Measurements from ENCODE around the gene DCST1. TPM values are rescaled to one million over a fixed set of nuclear protein-coding genes. Genes with fewer than 3 reads are reported as not detected.
A peak's percentile ranks its signal among the peaks of the same experiment; 100 is the strongest.

The DCST1 gene
- total and polyA plus RNA-seq, 2 donors: not detected

DNA sequence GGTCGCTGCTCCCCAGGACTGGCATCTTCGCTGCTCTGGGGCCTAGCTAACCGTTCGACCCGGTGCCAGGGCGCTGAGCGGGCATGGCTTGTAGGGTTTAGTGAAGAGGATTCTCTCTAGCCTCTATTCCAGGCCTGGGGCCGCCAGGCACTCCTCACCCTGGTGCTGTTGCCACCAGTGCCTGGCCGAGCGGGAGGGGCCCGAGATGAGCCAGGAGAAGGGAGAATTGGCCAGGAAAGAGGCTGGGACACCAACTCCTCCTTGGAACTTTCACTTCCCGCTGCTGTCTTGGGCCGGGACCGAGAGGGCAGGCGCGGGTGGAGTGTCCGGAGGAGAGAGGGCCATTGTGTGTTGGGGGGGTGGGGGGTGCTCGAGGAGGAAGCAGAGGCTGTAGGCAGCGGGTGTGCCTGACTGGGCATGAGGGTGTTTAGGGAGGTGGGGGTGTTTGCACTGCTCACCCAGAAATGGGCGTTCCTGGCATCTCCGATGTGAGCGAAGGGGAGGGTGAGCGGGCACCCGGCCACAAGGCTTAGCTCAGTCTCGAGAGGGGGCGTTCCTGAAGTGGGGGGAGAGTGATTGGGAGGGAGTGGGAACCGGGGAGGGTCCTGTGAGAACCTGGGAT, 18.3 kb downstream of the DCST1 start:
- Histone ChIP-seq H3K36me3 (ENCODE audit: insufficient read depth) (no peaks in the 10 kb centered on the region), H3K4me1 (ENCODE audit: insufficient read depth) (no peaks in the 10 kb centered on the region), H3K4me3 (ENCODE audit: low read depth, low read length) (peak overlapping the region; percentile 76), H3K27ac (ENCODE audit: low read depth) (peak overlapping the region; percentile 79)
- WGBS: 2% methylated on average over 27 of the region's 27 CpGs
- DNase-seq (ENCODE audit: extremely low spot score): no peak

DNA sequence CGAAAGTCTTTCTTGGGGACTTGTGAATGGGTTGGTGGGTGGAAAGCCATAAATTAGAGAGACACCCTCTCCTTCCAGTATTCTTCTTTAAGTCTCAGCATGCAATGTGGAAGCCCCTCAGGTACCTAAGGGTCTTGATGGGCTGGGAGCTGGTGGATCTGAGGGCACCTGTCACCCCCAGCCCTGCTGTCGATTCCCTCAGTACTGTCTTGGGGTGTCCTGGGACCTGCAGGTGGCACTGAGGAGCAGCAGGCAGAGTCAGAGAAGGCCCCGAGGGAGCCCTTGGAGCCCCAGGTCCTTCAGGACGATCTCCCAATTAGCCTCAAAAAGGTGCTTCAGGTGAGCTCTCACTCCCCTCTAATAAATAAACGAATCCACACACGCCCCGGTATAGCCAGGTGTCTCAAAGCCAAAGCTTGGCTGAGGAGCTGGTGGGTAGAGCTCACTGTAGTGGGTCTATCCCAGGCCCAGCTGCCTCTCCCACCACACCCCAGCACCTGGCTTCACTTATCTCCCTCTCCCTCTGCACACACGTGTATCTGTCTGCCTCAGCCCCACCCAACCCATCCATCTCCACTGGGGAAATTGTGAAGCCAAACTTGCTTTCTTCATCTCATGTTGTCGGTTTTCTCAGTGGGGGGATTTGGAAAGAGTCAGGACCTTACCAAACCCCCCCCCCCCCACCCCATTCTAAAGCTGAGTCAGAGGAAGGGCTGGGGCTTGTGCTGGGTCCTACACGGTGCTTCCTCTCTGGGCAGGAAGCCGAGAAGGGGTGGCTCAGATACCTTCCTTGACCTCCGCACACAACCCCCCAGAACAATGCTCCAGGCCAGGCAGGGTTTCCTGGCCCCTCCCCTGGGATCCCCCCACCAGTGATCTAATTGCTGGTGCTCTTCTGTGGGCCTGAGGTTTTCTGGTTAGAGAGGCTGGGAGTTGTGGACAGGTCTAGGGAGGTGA, 19.1 kb downstream of the DCST1 start:
- Histone ChIP-seq H3K36me3 (ENCODE audit: insufficient read depth) (no peaks in the 10 kb centered on the region), H3K4me1 (ENCODE audit: insufficient read depth) (no peaks in the 10 kb centered on the region), H3K27ac (ENCODE audit: low read depth) (no peak overlapping the region), H3K4me3 (ENCODE audit: low read depth, low read length) (peak overlapping the region; percentile 76)
- no peak for DNase-seq (ENCODE audit: extremely low spot score)
- WGBS: 57% methylated on average over 12 of the region's 12 CpGs

DNA sequence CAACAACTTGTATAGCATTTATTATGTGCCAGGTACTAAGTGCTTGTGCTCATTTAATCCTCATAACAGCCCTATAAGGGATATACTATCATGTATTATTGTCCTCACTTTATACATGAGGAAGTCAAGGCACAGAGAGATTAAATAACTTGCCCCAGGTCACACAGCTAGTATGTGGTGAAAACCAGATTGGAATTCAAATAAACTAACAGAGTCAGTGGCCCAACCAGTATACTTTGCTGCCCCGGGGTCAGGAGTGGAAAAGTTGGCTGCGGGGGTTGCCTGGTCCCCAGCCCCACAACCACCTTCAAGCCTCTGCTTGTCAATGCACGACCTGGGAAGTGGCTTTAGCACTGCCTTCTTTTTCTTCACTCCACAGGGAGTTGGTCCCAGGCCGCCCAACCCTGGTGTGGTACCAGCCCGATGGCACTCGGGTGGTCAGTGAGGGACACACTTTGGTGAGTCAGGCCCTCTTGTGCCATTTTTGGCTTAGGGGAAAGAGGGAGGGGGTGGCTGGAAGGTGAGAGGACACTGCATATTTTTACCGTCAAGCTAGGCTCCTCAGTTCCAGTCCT, 20.0 kb downstream of the DCST1 start:
- no peak for DNase-seq (ENCODE audit: extremely low spot score)
- H3K4me1 ChIP-seq (ENCODE audit: insufficient read depth): no peaks in the 10 kb centered on the region
- 87% methylated on average over 7 of the region's 7 CpGs for WGBS
- no peaks in the 10 kb centered on the region for H3K36me3 ChIP-seq (ENCODE audit: insufficient read depth)
- H3K4me3 ChIP-seq (ENCODE audit: low read depth, low read length): no peak overlapping the region
- H3K27ac ChIP-seq (ENCODE audit: low read depth): no peak overlapping the region

DNA sequence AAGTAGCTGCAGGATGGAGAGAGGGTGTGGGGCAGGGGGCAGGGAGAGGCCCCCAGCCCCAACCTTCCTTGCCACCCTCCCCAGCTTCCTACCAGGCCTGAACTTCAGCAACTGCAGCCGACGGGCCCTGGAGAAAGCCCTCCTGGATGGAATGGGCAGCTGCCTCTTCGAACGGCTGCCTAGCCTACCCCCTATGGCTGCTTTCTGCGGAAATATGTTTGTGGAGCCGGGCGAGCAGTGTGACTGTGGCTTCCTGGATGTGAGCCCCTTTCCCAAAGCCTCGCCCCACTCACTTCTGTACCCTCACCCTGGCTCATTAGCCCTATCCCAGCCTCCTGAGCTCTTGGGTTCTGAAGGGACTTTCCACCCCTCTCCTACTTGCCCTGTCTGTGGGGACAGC, 23.5 kb downstream of the DCST1 start:
- Histone ChIP-seq H3K36me3 (ENCODE audit: insufficient read depth) (no peaks in the 10 kb centered on the region), H3K4me3 (ENCODE audit: low read depth, low read length) (no peak overlapping the region), H3K27ac (ENCODE audit: low read depth) (no peak overlapping the region), H3K4me1 (ENCODE audit: insufficient read depth) (no peaks in the 10 kb centered on the region)
- DNase-seq (ENCODE audit: extremely low spot score): no peak
- 92% methylated on average over 8 of the region's 8 CpGs for WGBS

DNA sequence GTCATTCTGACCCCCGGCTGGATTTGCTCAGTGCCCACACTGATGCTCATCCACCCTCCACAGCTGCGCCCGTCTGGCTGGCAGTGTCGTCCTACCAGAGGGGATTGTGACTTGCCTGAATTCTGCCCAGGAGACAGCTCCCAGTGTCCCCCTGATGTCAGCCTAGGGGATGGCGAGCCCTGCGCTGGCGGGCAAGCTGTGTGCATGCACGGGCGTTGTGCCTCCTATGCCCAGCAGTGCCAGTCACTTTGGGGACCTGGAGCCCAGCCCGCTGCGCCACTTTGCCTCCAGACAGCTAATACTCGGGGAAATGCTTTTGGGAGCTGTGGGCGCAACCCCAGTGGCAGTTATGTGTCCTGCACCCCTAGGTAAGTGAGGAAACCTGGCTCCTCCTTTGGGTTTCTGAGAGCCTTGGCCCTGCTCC, 24.2 kb downstream of the DCST1 start:
- DNase-seq (ENCODE audit: extremely low spot score): no peak
- WGBS: 93% methylated on average over 13 of the region's 13 CpGs
- no peaks in the 10 kb centered on the region for H3K36me3 ChIP-seq (ENCODE audit: insufficient read depth)
- H3K4me1 ChIP-seq (ENCODE audit: insufficient read depth): no peaks in the 10 kb centered on the region
- H3K27ac ChIP-seq (ENCODE audit: low read depth): no peak overlapping the region
- no peak overlapping the region for H3K4me3 ChIP-seq (ENCODE audit: low read depth, low read length)

DNA sequence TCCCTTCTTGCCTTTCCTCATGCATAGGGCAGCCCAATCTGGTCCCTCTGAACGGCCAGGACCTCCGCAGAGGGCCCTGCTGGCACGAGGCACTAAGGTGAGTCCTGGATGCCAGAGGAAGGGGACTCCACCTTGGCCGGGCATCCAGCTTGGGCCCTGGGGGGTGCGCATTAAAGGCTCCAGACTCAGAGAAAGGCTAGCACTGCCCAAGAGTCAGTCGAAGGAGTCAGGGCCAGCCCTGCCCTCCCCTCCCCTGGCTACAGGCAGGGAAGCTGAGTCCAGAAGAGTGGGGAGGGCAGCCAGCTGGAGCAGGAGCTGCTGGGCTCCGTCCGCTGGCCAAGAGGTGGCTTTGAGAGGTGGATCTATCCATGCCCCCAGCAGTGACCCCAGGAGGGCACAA, 27.1 kb downstream of the DCST1 start:
- Histone ChIP-seq H3K36me3 (ENCODE audit: insufficient read depth) (no peaks in the 10 kb centered on the region), H3K4me1 (ENCODE audit: insufficient read depth) (no peaks in the 10 kb centered on the region), H3K4me3 (ENCODE audit: low read depth, low read length) (no peak overlapping the region), H3K27ac (ENCODE audit: low read depth) (no peak overlapping the region)
- no peak for DNase-seq (ENCODE audit: extremely low spot score)
- 77% methylated on average over 8 of the region's 8 CpGs for WGBS

- WGBS: 23% methylated on average over 21 of the region's 21 CpGs
- no peak overlapping the region for H3K4me3 ChIP-seq (ENCODE audit: low read depth, low read length)
- no peak overlapping the region for H3K27ac ChIP-seq (ENCODE audit: low read depth)
- no peak for DNase-seq (ENCODE audit: extremely low spot score)
- no peaks in the 10 kb centered on the region for H3K4me1 ChIP-seq (ENCODE audit: insufficient read depth)
- no peaks in the 10 kb centered on the region for H3K36me3 ChIP-seq (ENCODE audit: insufficient read depth)
Observed at GRCh38 chr1:155061381-155062150, 27.9 kb downstream of the DCST1 start.

DNA sequence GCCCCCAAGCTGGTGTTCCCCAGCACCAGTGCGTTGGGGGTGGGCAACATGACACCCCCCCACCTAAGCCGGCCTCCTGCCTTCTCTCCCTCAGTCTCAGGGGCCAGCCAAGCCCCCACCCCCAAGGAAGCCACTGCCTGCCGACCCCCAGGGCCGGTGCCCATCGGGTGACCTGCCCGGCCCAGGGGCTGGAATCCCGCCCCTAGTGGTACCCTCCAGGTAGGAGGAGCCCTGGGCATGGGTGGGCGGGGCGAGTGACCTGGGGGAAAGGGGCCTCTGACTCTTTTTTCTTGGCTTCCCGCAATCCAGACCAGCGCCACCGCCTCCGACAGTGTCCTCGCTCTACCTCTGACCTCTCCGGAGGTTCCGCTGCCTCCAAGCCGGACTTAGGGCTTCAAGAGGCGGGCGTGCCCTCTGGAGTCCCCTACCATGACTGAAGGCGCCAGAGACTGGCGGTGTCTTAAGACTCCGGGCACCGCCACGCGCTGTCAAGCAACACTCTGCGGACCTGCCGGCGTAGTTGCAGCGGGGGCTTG, 28.6 kb downstream of the DCST1 start:
- no peak for DNase-seq (ENCODE audit: extremely low spot score)
- Histone ChIP-seq H3K27ac (ENCODE audit: low read depth) (no peak overlapping the region), H3K36me3 (ENCODE audit: insufficient read depth) (no peaks in the 10 kb centered on the region), H3K4me1 (ENCODE audit: insufficient read depth) (no peaks in the 10 kb centered on the region), H3K4me3 (ENCODE audit: low read depth, low read length) (no peak overlapping the region)
- WGBS: 23% methylated on average over 29 of the region's 29 CpGs

DNA sequence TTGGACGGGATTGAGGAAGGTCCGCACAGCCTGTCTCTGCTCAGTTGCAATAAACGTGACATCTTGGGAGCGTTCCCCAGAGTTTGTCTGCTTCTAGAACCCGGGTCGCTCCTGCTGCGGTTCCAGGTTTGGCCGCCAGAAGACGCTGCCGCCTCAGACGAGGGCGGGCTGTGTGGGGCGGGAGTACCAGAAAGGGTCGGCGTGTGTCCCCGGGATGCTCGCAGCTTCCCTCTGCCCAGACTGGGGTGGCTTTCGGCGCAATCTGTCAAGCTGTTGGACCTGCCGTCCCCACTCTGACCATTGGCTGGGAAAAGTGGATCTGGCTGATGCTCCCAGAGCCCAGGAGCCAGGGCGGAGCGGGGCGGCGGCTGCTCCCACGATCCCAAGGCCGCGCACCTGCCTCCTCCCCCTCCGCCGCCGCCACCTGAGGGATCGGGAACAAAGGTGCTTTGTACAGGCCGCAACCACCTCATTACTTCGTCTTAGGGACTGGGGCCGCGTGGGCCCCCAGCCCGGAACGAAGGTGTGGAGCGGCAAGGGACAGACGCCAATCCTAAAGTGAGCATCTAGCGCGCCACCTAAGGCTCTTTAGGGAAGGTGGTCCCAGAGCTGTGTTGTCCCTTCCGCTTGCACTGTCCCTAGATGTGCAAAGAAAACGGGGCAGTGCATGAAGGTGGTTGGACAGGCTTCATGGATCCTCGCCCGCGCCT, 29.2 kb downstream of the DCST1 start:
- H3K4me3 ChIP-seq (ENCODE audit: low read depth, low read length): peak overlapping the region; percentile 64
- WGBS: 9% methylated on average over 46 of the region's 46 CpGs
- H3K36me3 ChIP-seq (ENCODE audit: insufficient read depth): no peaks in the 10 kb centered on the region
- H3K27ac ChIP-seq (ENCODE audit: low read depth): no peak overlapping the region
- DNase-seq (ENCODE audit: extremely low spot score): no peak
- H3K4me1 ChIP-seq (ENCODE audit: insufficient read depth): no peaks in the 10 kb centered on the region

DNA sequence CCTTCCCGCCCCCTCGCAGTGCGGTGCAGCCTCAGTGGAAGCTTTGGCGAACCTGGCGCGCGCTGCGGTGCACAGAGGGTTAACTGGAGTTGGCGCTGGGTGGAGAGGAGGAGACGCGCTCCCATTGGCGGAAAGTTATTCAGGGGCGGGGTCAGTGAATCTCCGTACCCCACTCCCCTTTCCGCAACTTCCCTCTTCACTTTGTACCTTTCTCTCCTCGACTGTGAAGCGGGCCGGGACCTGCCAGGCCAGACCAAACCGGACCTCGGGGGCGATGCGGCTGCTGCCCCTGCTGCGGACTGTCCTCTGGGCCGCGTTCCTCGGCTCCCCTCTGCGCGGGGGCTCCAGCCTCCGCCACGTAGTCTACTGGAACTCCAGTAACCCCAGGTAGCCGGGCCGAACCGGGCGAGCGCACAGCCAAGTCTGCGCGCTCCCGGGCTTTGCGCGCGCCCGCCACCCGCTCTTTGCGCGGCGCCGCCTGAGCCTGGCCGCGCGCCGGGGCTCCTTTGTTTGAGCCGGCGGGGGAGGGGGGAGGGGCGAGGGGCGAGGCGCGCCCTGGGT, 30.0 kb downstream of the DCST1 start, which contains the start of gene EFNA4:
Gene EFNA4 (plus strand): TSS at position 191 of the 561 bp plus-strand sequence. CDS start 84 bp downstream, at position 275.
- H3K4me1 ChIP-seq (ENCODE audit: insufficient read depth): no peaks in the 10 kb centered on the region
- DNase-seq (ENCODE audit: extremely low spot score): peak; percentile 78
- under 1% methylated on average over 56 of the region's 57 CpGs for WGBS

DNA sequence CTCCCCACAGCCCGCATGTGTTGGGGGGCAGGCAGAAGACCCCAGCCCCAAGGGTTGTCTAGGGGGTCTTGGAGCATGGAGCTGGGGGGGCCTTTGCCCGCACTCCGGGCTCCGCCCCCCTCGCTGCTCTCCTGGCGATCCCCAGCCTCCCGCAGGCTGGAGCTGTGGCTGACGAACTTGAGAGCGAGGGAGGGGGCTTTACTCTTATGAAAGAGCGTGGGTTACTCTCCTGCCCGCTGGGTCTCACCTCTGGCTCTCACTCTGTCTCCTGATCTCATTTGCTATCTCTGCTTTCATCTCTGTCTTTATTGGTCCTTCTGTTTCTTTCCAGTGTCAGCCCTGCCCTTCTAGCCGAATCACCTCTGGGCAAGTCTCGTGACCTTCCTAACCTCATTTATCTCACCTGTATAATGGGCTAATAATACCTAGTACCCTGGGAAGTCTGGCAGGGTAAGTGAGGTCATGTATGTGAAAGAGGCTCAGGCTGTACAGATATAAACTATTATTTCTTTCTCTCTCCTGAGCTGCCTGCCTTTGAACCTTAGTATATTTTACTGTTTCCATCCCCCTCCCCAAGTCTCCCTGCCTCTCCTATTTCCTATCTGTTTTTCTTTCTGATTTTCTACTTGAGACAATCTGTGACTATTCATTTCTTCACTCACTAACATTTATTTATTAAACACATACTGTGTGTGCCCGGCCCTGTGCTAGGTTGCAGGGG, 30.6 kb downstream of the DCST1 start:
- Histone ChIP-seq H3K27ac (ENCODE audit: low read depth) (no peak overlapping the region), H3K36me3 (ENCODE audit: insufficient read depth) (no peaks in the 10 kb centered on the region), H3K4me1 (ENCODE audit: insufficient read depth) (no peaks in the 10 kb centered on the region), H3K4me3 (ENCODE audit: low read depth, low read length) (peak overlapping the region; percentile 64)
- WGBS: 12% methylated on average over 14 of the region's 14 CpGs
- no peak for DNase-seq (ENCODE audit: extremely low spot score)

More for the DNA sequence above, 30.0 kb downstream of the DCST1 start, which contains the start of gene EFNA4:
- no peaks in the 10 kb centered on the region for H3K36me3 ChIP-seq (ENCODE audit: insufficient read depth)
- peak within 1 kb of the TSS; percentile 43 for H3K27ac ChIP-seq (ENCODE audit: low read depth)
- peak within 1 kb of the TSS; percentile 64 for H3K4me3 ChIP-seq (ENCODE audit: low read depth, low read length)
